NOMO-1 treated with dmso at 0.1 percent for 144 hours (cell line): ENCODE results near the gene CITED1.
"Not testable (repeated sequence)": the region's sequence is repeated elsewhere in the genome, so short reads cannot be mapped to it uniquely, and the experiment has no call there.

Experiments used
- DNase-seq: peaks from one replicate; lab custom pipeline; 2025; ENCODE audit not compliant: unreplicated experiment; lab: John Stamatoyannopoulos, UW

Gene CITED1, protein sequence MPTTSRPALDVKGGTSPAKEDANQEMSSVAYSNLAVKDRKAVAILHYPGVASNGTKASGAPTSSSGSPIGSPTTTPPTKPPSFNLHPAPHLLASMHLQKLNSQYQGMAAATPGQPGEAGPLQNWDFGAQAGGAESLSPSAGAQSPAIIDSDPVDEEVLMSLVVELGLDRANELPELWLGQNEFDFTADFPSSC

DNA sequence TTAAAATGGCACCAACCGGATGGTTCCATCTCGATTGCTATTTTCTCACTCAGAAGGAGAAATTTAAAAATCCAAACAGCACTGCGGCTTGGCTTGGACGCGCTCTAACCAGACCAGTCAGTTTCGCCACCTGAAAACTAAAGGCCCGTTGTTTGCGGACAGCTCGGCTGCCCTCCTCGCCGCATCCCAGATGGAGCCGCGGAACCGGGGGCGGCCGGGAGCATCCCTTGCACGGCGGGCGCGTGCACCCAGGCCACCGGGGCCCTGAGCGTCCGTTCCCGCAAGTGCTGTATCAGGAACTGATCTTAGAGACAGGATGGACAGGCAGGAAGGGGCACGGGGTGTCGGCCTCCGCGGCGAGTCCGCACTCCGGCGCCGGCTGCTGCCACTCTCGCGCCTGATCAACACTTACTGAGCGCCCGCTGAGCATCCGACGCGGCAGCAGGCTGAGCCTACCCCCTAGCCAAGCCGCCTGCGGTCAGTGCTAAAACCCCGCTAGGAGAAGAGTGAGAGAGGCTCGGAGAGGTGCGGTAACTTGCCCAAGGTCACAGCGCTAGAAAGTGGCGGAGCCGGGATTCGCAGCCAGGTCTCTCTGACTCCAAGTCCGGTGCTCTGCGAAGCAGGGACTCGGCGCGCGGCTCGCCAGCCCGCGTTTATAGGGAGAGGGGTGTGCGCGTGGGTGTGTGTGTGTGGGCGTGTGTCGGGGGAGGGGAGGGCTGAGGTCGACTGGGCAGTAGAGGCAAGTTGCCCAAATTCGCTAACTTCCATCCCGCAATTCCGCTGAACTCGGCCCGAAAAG lies at the start of gene CITED1:
TSS of gene CITED1 (minus strand) at position 629 of the 799 bp plus-strand sequence. CDS start 3,045 bp downstream, outside the sequence.
- no peak for DNase-seq

DNA sequence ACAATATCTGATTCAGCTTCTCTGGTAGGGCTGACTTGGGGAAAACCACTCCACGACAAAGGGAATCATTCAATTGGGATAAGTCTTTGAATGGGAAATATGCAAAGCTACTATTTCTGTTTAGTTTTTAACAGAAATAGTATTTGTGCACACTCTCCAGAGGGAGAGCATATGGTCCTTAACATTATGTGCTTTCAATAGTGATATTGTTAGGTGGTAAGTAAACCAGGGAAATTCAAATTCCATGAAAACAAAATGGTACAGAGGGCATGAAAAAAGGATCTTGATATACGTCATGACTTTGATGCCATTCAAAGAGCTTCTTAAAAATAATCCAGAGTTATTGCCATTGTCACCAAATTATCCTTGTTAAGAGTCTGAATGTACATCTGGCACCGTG lies 47.1 kb upstream of the CITED1 start:
- no peak for DNase-seq

DNA sequence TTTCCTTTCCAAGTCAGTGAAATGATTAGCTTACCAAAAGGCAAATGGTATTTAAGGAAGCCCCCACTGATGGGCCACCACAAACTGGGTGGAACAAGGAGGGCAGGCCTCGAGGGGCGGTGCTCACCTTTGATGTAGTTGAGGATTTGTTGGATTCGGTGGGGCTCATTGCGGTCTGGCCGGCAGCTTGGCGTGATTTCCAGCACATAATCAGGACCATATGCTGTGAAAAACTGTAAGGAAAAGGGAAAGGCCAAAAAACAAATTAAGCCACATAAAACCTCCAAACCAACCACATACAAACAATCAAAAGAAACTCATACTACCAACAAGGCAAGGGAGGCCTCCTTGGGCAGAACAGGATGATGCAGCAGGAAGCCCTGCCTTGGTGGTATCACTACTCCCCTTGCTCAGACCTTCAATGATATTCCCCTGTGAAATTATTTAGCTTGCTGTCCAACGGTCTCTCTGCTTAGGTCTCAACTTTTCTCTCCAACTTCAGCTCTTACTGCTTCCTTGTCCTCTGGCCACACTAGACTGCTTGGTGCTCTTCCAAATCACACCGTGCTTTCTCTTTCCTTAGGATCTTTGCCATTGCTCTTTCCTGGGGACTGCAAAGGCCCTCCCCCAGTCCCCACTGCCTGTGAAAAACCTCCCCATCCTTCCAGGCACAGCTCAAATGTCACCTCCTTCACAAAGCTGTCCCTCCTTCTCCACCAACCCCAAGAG lies 46.1 kb upstream of the CITED1 start:
- DNase-seq = no peak

DNA sequence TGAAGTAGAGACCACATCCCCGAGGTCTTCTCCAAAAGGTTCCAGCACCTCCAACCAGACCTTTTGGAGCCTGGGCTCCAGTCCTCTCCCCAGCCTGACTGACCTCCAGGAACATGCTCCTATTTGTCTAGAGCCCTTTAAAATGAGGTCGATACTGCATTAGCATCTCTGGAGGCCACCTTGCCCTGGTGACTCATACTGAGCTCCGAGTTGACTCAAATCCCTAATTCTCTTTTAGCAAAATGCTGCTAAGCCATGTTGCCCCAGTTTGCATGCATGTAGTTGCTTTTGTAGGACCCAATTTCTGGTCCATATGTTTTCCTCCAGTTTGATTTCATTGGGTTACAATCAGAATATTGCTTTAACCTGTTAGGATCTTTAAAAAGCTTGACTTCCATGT lies 43.5 kb upstream of the CITED1 start:
- DNase-seq = no peak

DNA sequence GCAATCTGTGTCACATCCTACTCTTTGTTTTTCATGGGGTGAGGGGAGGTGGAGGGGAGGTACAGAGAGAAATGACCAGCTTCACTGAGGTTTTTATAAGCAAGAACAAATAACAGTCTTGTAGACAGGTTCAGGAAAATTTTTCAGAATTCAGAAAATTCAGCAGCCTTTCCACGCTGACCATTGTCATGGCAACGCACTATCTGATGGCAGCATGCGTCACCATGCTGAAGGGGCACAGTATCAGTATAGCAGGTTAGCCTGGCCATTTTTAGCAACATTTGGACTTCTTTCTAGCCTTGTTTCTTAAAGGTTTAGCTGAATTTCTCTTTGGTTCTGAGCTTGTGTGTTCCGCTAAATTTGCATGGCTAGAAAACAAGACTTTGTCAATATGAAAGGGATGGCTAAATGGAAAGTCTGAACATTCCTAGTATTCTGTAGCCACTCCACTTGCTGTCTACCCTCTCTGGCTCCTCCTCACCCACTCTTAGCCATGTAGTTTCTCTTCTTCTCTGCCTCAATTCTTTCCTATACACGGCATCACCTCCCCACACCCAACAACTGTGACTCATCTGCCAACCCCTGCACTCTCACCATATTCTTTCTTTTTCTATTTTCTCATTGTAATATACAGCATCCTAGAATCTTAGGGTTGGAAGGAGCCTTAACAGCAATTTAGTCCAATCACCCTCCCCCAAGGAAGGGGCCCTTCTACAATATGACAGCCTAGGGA lies 42.7 kb upstream of the CITED1 start:
- DNase-seq = no peak

DNA sequence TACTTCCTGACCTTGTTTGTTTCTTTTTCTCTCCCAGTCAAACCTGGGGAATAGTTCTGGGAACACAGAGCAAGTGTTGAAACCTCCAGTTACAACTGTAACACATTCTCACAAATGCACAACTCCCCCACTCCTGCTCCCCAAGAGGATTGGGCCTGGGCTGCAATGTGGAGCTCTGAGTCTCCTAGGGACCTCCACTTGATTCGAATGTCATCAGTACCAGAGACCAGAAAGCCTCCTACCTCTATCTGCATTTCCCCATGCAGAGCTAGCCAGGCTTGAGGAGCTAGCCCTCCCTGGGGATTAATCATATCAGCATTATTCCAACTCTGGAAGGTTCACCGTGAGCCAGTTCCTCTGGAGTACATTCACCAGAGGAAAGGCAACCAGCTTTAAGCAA lies 41.7 kb upstream of the CITED1 start:
- DNase-seq = no peak

DNA sequence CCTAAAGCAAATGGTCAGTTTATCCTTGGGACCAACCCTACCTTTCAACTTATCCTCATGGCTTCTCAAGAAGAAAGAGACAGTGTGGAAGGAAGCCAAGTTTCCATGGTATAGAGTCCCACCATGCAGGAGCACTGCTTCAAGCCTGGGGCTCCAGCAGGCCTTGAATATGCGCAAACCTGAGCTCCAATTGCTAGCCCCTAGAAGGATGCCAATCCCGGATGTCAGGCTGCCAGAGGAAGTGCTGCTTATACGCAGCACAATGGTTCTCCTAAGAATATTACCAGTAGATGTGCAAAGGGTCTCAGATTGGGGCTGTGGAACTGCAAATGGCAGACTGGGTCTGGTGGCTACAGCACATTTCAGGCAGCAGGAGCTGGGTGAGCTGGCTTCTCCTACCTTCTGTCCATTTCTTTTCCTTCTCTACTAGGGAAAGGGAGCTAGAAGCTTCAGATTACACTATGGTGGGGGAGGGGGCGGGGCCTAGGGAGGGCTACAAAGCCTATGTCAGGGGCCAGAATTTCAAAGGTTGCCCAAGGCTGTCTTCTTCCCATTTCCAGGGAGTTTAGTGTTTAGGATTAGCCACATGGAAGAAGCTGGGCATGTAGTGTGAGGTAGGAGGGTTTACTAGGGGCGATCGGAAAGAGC lies 40.7 kb upstream of the CITED1 start:
- no peak for DNase-seq

DNA sequence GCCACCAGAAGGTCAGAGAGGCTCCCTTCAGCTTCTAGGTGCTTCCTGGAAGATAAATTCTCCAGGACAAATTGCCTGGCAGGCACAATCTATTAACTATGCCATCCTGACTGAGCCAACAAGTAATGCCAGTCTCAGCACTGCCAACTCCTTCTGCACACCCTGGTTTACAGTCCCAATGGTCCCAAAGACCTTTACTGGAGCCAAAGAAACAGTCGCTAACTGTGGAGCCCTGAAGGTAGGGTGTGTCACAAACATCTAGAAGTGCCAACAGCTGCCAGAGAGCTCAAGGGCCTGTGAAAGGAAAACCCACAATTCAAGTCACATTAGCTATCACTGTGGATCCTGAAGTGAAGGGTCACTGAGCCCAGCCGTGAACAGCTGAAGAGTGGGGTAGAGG lies 34.9 kb upstream of the CITED1 start:
- no peak for DNase-seq

DNA sequence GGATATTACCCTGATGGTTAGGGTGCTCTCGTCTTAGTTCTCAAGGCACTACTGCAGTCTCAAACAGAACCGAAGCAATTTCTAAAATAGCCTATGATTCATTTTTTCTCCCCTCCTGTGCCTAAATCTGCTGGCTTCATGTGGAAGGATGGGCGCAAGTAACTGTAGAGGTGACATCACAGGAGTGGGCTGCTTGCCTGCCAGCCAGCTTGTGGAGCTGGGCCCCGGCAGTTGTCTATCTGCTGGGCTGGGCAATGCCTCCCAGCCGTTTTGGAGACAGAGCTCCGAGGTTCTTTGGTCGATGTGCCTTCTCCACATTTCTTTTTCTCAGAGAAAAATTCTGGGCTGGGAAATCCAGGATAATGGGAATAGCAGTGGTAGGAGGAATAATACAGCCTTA lies 34.3 kb upstream of the CITED1 start:
- DNase-seq = no peak

DNA sequence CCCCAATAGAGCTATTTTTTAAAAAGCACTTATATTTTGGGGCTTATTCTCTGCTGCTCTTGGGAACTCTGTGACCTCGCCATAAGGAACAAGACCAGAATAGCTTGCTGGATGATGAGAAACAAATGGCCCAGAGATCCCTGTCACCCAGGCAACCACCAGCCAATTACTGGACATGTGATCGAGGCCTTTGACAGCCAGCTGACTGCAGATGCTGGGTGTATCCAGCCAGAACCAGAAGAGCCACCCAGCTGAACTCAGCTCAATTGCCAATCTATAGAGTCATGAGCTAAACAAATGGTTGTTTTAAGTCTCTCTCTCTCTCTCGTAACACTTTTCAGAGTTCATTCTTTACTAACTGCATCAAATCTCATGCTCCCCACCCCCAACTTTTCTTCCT lies 24.4 kb upstream of the CITED1 start:
- no peak for DNase-seq

DNA sequence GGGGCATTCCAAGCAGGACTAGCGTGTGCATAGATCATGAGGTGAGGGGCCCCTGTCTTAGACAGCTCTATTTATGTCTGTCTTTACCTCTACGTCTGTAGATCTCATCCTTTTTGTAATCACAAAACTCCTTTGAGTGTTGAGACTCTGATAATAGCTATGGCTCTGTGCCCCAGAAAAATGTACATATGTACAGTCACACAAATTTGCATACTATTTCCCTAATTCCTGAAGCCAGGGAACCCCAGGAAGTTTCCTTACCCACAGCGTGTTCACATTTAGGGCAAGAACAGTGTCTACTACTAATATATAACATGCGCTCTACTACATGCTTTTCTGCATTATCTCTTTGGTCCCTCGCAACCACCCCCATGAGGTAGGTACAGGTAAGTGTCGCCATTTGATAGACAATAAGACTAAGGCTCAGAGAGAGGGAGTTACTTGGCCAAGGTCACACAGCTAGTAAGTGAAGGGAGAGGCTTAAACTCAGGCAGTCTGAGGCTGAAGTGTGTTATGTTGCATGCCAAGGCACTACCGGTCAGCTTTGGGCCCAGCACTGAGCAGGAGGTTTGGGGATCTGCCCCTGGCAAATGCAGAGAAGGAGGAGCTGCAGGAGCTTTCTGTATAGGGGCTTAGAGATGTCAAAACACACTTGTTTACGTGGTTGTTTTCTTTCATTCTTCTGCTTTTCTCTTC lies 21.0 kb upstream of the CITED1 start:
- no peak for DNase-seq

DNA sequence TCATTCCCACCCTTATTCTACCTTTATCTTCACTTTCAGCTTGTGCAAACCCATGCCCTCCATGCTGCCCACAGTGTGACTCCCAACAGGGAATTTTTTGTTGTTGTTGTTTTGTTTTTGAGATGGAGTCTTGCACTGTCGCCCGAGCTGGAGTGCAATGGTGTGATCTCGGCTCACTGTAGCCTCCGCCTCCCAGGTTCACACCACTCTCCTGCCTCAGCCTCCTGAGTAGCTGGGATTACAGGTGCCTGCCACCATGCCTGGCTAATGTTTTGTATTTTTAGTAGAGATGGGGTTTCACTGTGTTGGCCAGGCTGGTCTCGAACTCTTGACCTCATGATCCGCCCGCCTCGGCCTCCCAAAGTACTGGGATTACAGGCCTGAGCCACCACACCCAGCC lies 13.9 kb upstream of the CITED1 start:
- DNase-seq = not testable (repeated sequence)

DNA sequence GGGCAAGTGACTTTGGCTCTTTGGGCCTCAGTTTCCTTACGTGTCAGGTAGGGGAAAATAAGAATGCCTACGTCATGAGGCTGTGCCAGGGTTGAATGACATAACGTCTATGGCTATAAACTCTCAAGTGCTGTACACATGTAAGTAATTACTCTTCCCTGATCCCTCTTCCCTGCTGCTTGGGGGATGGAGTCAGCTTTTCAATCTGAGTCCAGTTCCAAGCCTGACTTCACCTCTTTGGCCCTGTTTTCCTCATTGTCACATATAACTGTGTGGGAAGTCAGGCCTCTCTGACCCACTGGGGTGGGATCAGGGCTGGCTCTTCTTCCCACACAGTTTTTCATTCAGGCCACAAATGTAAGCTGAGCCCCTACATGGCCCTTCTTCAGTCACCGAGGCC lies 11.4 kb upstream of the CITED1 start:
- no peak for DNase-seq

DNA sequence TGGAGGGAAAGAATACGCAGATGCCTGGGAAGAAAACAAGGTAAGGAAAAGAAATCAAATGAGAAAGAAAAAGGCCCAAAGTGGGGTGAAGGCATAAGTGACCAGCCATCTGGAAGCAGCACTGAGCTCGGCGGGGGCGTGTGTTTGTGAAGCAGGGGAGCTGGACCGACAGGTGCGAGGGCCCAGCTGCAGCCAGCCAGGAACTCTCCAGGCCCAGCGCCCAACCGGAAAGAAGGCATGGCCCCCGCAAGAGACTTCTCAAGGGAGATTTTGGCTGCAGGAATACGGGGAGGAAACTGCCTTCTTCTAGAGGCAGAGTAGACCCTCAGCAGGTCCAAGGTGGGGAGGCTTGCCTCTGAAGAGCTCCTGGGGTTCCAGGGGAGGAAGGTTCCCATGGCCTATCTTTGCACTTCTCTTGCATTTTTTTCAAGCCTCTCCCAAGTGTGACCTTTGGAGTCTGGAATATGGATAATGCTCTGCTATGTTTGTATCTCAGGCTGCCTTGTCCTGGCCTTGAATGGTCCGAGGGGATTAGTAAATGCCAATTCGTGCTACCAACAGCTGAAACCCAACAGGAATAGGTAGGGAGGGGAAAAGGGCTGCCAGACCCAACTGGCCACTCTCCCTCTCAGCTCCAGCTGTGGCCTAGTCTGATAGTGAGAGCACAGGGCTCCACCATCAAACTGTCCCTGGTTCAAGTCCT lies 10.8 kb upstream of the CITED1 start:
- no peak for DNase-seq

DNA sequence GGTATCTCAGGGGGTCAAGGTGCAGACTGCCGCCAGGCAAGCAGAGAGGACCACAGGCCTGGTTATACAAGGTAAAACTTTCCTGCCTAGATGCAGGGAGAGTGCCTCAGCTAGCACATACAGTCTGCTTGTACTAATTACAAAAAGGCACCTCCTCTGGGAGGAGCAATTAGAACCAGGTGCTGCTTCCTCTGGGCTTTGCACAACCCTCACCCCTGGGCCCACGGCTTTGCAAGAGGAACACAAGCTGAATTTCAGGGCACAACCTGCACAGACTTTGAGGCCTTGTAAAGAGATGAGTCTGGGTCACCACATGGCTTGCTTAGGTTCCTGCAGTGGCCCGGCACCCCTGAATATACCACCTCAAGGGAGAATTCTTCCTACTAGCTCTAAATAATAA lies 9.2 kb upstream of the CITED1 start:
- DNase-seq = no peak

DNA sequence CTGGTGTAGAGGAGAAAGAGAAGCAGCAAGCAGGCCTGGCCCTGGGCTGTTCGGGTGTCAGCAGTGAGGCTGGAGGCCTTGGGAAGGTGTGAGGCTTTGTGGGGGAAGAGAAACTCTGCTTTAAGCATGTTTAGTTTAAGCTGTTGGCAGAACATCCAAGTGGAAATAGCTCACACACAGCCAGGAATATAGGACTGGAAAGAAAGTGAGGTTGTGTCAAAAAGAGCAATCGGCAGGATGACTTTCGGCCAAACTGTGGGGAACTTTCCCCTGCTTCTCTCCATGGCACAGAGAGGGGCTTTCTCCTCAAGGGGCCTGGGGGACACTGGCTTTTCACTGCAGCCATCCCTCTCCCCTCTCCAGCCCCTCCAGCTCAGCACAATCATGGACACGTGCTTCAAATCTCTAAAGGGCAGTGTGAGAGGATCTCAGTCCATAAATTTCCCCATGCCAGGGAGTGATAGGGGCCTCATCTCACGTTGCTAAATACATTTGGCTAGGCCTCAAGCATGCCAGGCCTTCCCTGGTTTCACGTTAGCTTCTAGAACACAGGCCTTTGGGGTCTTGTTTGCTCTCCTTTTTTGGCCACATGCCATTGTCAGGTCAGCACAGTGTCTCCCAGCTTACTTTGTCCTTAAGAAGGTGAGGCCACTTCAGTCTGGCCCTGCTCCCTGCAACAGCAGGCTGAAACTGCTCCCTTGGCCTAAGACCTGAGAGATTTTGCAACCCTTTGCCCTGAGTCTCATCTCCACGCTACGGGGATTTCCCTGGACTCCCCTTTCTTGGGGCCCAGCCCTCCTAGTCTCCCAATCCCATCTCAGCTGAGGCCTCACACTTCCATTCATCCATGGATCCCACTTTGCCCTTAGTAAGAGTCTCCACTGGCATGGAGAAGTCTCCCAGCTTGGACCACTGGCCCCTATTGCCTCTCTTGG lies 8.3 kb upstream of the CITED1 start:
- no peak for DNase-seq

DNA sequence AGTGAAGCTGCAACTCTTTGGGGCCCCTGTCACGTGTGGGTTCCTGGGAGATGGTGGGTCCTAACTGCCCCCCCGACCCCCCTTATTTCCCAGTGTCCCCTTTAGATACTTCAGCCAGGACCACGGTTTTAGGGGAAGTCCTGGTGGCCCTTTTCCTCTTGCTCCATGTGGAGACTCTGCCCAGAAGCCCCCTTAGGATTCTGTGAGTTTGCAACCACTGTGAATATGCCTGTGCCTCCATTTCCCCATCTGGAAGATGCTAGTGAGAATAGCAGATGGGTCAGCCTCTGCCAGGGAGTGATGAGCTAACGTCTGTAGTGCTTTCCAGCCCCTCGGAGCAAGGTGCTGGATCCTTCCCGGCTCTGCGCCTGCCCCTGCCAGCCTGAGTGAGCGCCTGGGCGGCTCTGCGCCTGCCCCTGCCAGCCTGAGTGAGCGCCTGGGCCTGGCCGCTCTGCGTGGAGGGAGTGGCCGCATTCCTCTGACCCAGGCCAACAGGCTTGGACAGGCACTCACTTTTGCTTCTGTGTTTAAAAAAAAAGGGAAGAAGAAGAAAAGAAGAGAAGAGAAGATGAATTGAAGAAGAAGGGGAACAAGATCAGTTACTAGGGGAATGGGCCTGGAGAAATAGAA lies 6.7 kb upstream of the CITED1 start:
- no peak for DNase-seq
